HepG2 (cell line): ENCODE data around the gene KLF7. TPM values are rescaled to one million over a fixed set of nuclear protein-coding genes. Genes with fewer than 3 reads are reported as not detected.

ENCODE experiments used
- ATAC-seq: fragments of 200-7000 bp; cut with Tn5 transposase; 3 replicates; pipeline ENCODE4 v1.9.1; 2020; ENCODE audit warnings: mild to moderate bottlenecking, moderate library complexity
- BruUV-seq: library from RNA; stranded (reverse); fragments of 400-500 nt; replicated peaks from 2 replicates; lab custom pipeline; 2021; lab: Mats Ljungman, UMichigan
- CTCF ChIA-PET: fragments of 300-600 bp; formaldehyde crosslinking; extraction: SDS; loops from one replicate; lab custom pipeline; 2021; ENCODE audit warnings: low total read pairs, inconsistent platforms, low intra/inter-chr PET ratio; lab: Yijun Ruan, JAX
- POLR2A ChIA-PET: fragments of 350-600 bp; sonication (Branson Sonifier 250); formaldehyde crosslinking; loops from one replicate; lab custom pipeline; 2020; ENCODE audit warnings: antibody characterized with exemption, inconsistent platforms; lab: Yijun Ruan, JAX
- DNase-seq: peaks from one replicate; pipeline ENCODE4 v3.0.0-alpha.2; 2015; ENCODE audit warnings: low spot score
- FAIRE-seq: peaks from 3 replicates; lab custom pipeline; 2011; peaks lifted over from hg19 to GRCh38; lab: Jason Lieb, UNC
- H2AFZ ChIP-seq: one replicate; pipeline ENCODE4 v1.6.1; 2011; ENCODE audit warnings: low read length, inconsistent platforms
- H3K27ac ChIP-seq: fragments of 300-600 bp; 3 replicates; pipeline ENCODE4 v1.8.0; 2011; ENCODE audit warnings: mixed run types, mild to moderate bottlenecking, mixed read lengths, low read length, inconsistent platforms; ENCODE audit not compliant: insufficient read depth; ENCODE audit errors: extremely low read length
- H3K27me3 ChIP-seq, 2 experiments: fragments of 200-600 bp in 1 of 2; 2 replicates in 1 of 2; 3 replicates in 1 of 2; pipeline versions ENCODE4 v1.6.0 to v1.8.0; 2011; ENCODE audit warnings: low read length in 2 of 2, mild to moderate bottlenecking in 2 of 2, moderate library complexity in 2 of 2, inconsistent platforms in 1 of 2; ENCODE audit not compliant: insufficient read depth in 2 of 2, control insufficient read depth in 1 of 2
- H3K36me3 ChIP-seq, 2 experiments: fragments of 200-600 bp in 1 of 2; replicated peaks in 1 of 2; 2 replicates in 1 of 2; 3 replicates in 1 of 2; pipeline versions ENCODE4 v1.5.1 to v1.8.0; 2011; ENCODE audit warnings: low read length in 2 of 2, inconsistent platforms in 1 of 2; ENCODE audit not compliant: insufficient read depth in 2 of 2, control insufficient read depth in 1 of 2
- H3K4me1 ChIP-seq: 2 replicates; pipeline ENCODE4 v1.5.1; 2012; ENCODE audit warnings: low read length, inconsistent platforms; ENCODE audit not compliant: insufficient read depth
- H3K4me2 ChIP-seq: 2 replicates; pipeline ENCODE4 v1.6.0; 2011; ENCODE audit warnings: low read depth, low read length, inconsistent platforms
- H3K4me3 ChIP-seq, 3 experiments: fragments of 200-600 bp in 1 of 3; sonication (generic), shearing (Covaris generic) in 1 of 3; replicated peaks in 1 of 3; 2 replicates each; pipeline ENCODE4 v1.5.1; 2011 to 2016; ENCODE audit warnings: low read length in 3 of 3, inconsistent platforms in 2 of 3, low read depth in 2 of 3, mild to moderate bottlenecking in 2 of 3, control low read depth in 1 of 3, mixed read lengths in 1 of 3; ENCODE audit not compliant: insufficient read depth in 1 of 3
- H3K79me2 ChIP-seq: one replicate; pipeline ENCODE4 v1.6.1; 2011; ENCODE audit warnings: low read length, inconsistent platforms; ENCODE audit not compliant: insufficient read depth
- H3K9ac ChIP-seq: 2 replicates; pipeline ENCODE4 v1.6.0; 2011; ENCODE audit warnings: mild to moderate bottlenecking, low read depth, low read length, inconsistent platforms; ENCODE audit not compliant: insufficient read depth
- H3K9me3 ChIP-seq: 2 replicates; pipeline ENCODE4 v1.5.1; 2012; ENCODE audit warnings: mild to moderate bottlenecking, low read length
- H4K20me1 ChIP-seq: 2 replicates; pipeline ENCODE4 v1.6.0; 2011; ENCODE audit warnings: inconsistent platforms, mild to moderate bottlenecking, low read length, moderate library complexity; ENCODE audit not compliant: insufficient read depth
- MYPOP ChIP-seq: sonication (generic); formaldehyde crosslinking; IDR thresholded peaks from 2 replicates; pipeline ENCODE4 v1.8.1; 2023; ENCODE audit warnings: mild to moderate bottlenecking, moderate library complexity, missing genetic modification reagents
- NR2F6 ChIP-seq, 2 experiments: IDR thresholded peaks; 2 replicates each; pipeline ENCODE4 v1.6.1; 2016; ENCODE audit warnings: antibody characterized with exemption in 1 of 2, mild to moderate bottlenecking in 1 of 2
- RXRA ChIP-seq: sonication (generic); formaldehyde crosslinking; IDR thresholded peaks from 2 replicates; pipeline ENCODE4 v1.5.1; 2020; ENCODE audit warnings: missing genetic modification reagents
- U2AF1 ChIP-seq: fragments of 200-400 bp; formaldehyde crosslinking; optimal IDR thresholded peaks from 2 replicates; pipeline ENCODE3; 2017; ENCODE audit warnings: mild to moderate bottlenecking, low read depth, low read length
- ZBTB44 ChIP-seq: sonication (generic); formaldehyde crosslinking; IDR thresholded peaks from 2 replicates; pipeline ENCODE4 v1.4.0; 2020; ENCODE audit warnings: missing genetic modification reagents
- ZMAT5 ChIP-seq: sonication (generic); formaldehyde crosslinking; IDR thresholded peaks from 2 replicates; pipeline ENCODE4 v1.5.0; 2020; ENCODE audit warnings: mild to moderate bottlenecking, low read depth, missing genetic modification reagents, borderline replicate concordance
- ZNF407 ChIP-seq: sonication (generic); formaldehyde crosslinking; IDR thresholded peaks from one replicate; pipeline ENCODE4 v1.5.1; 2020; ENCODE audit warnings: mild to moderate bottlenecking, missing genetic modification reagents; ENCODE audit errors: not compliant biosample characterization
- WGBS: methylation state at CpG from one replicate; pipeline ENCODE4 v1.1.6; 2017; ENCODE audit warnings: low lambda C conversion rate; 5-methylcytosine and 5-hydroxymethylcytosine counted together
- in situ Hi-C: cut with HindIII; loops from 2 replicates; pipeline ENCODE4 v1.10.0; 2017; ENCODE audit warnings: low pct_unique_long_range_greater_than_20kb; ENCODE audit not compliant: extremely low pct_ligation_motif_present
- intact Hi-C: fragments of 100-400 bp; cut with micrococcal nuclease; formaldehyde crosslinking; loops from one replicate; pipeline ENCODE4 v1.10.0; 2022; ENCODE audit not compliant: unreplicated experiment
- polyA plus RNA-seq, 8 experiments: library from polyadenylated mRNA; depleted of rRNA in 3 of 8; stranded (reverse) in 7 of 8; unstranded in 1 of 8; fragments of >200 nt; fragmentation: Illumina TruSeq in 4 of 8; extraction: Trizol in 4 of 8; gene quantifications; 2 replicates each; pipeline versions ENCODE4 v1.2.1 to v1.2.3, GENCODE V29; 2011 to 2016; ENCODE audit warnings: low read depth in 4 of 8, missing spikeins in 1 of 8, mixed read lengths in 1 of 8; ENCODE audit not compliant: insufficient read depth in 1 of 8
- total RNA-seq, 5 experiments: library from RNA; depleted of rRNA; stranded (reverse); fragments of >200 nt; fragmentation: Illumina TruSeq; extraction: Trizol; gene quantifications; 2 replicates each; pipeline ENCODE4 v1.2.3, GENCODE V29; 2016; ENCODE audit warnings: low read depth in 1 of 5

Gene KLF7
- total and polyA plus RNA-seq, 2 of the 13 experiments (the other 11 are each of a cell fraction or from before 2014, with no cell fraction given) = 2.6 to 5.4 TPM

GRCh38 chr2:207115715-207116364 is 49.9 kb downstream of the KLF7 start:
- FAIRE-seq = no peak
- no peak overlapping the region for H3K4me2 ChIP-seq
- DNase-seq = no peak
- WGBS = 93% methylated on average over 6 of the region's 6 CpGs
- no TSS peak for BruUV-seq
- ChIA-PET POLR2A (no interaction called here), CTCF (no interaction called here)
- H2AFZ ChIP-seq = no peak overlapping the region
- H3K9me3 ChIP-seq = no peaks in the 10 kb centered on the region
- no peak overlapping the region for H3K27ac ChIP-seq
- in situ Hi-C loops (no loop called here), intact Hi-C loops (no loop called here)
- ATAC-seq = no peak
- no peaks in the 10 kb centered on the region for H4K20me1 ChIP-seq
- H3K4me1 ChIP-seq = no peaks in the 10 kb centered on the region
- H3K4me3 ChIP-seq = no peak overlapping the region
- TF ChIP-seq RXRA (CRISPR knock-in tag) = no peak
- no peak for TF ChIP-seq ZBTB44
- no peak for TF ChIP-seq NR2F6 (IDR thresholded peaks at IDR 0.05)
- TF ChIP-seq NR2F6 (CRISPR knock-in tag; IDR thresholded peaks at IDR 0.05) = no peak
- no peak for TF ChIP-seq ZNF407 (CRISPR knock-in tag)
- no peak for TF ChIP-seq U2AF1
- TF ChIP-seq MYPOP (CRISPR knock-in tag) = no peak
- TF ChIP-seq ZMAT5 (CRISPR knock-in tag) = no peak
- no peak overlapping the region for H3K9ac ChIP-seq
- H3K79me2 ChIP-seq = no peaks in the 10 kb centered on the region
- H3K36me3 ChIP-seq = no peaks in the 10 kb centered on the region
- no peaks in the 10 kb centered on the region for H3K27me3 ChIP-seq
